BLaER1 treated with 17β-estradiol and CSF1 and Interleukin-3, amounts not matched to agents 10 nM and 100 nM (cell line): ENCODE data around the gene IL36RN.

Experiments used
- H3K27ac ChIP-seq, 11 experiments: shearing (Covaris generic); formaldehyde crosslinking; 2 replicates each; pipeline ENCODE4 v1.8.1; 2022
- H3K27me3 ChIP-seq, 11 experiments: shearing (Covaris generic); formaldehyde crosslinking; 2 replicates each; pipeline ENCODE4 v1.8.1; 2022
- H3K36me3 ChIP-seq, 11 experiments: shearing (Covaris generic); formaldehyde crosslinking; 2 replicates each; pipeline ENCODE4 v1.8.1; 2022
- H3K4me1 ChIP-seq, 10 experiments: shearing (Covaris generic); formaldehyde crosslinking; 2 replicates each; pipeline ENCODE4 v1.8.1; 2022
- H3K4me2 ChIP-seq, 11 experiments: shearing (Covaris generic); formaldehyde crosslinking; 2 replicates each; pipeline ENCODE4 v1.8.1; 2022
- H3K4me3 ChIP-seq, 10 experiments: shearing (Covaris generic); formaldehyde crosslinking; 2 replicates each; pipeline ENCODE4 v1.8.1; 2022
- H3K9ac ChIP-seq, 11 experiments: shearing (Covaris generic); formaldehyde crosslinking; 2 replicates each; pipeline ENCODE4 v1.8.1; 2022
- H3K9me3 ChIP-seq, 11 experiments: shearing (Covaris generic); formaldehyde crosslinking; replicated peaks in 1 of 11; 2 replicates each; pipeline ENCODE4 v1.8.1; 2022
- H4K20me1 ChIP-seq, 11 experiments: shearing (Covaris generic); formaldehyde crosslinking; 2 replicates each; pipeline ENCODE4 v1.8.1; 2022
- Cebpa-rat ChIP-seq, 11 experiments: shearing (Covaris generic); IDR thresholded peaks; 2 replicates each; pipeline ENCODE4 v1.8.1; 2022

Gene IL36RN

DNA sequence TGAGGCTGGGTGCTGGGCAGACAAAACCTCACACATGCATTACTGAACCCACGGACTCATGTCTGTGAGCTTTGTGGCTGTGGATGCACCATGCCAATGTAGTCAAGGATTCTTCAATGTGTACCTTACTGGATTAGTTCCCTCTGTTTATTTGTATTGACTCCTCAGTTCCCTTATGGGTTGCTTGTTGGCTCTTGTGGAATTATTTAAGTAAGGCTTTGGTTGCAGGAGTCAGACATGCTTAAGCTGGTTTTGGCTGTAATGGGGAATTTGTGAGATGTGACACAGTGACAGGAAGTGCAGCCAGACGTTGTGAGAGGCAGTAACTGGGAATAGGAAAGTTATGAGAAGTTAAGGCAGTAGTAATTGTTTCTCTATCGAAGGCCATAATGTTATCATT, 54.8 kb downstream of the IL36RN start:
- peak overlapping the region in 4 of 11 experiments; percentile 34 to 93 (median 66); a peak in 8 of 22 replicates for H3K4me2 ChIP-seq
- H3K27me3 ChIP-seq: no peaks in the 10 kb centered on the region
- H3K36me3 ChIP-seq: no peaks in the 10 kb centered on the region
- no peak overlapping the region for H3K9ac ChIP-seq
- TF ChIP-seq Cebpa-rat (IDR thresholded peaks at IDR 0.05): no peak
- no peak overlapping the region for H3K4me3 ChIP-seq
- H3K9me3 ChIP-seq: no peaks in the 10 kb centered on the region
- no peaks in the 10 kb centered on the region for H4K20me1 ChIP-seq
- no peak overlapping the region; a peak in 1 of 22 replicates for H3K27ac ChIP-seq
- peaks cover 19 to 100% (median 41%) of the 10 kb centered on the region in 10 experiments for H3K4me1 ChIP-seq
